ENCODE results near the gene CDK9.
A peak's percentile ranks its signal among the peaks of the same experiment; 100 is the strongest.

The CDK9 gene

GRCh38 chr9:127810378-127811187 is 24.7 kb downstream of the CDK9 start:
- Histone ChIP-seq H3K4ac (ENCODE audit: low read depth, low read length) (no peak overlapping the region), H3K14ac (ENCODE audit: low read length) (no peak overlapping the region), H3K9ac (ENCODE audit: low read length) (no peak overlapping the region), H2BK12ac (ENCODE audit: low read length) (no peak overlapping the region), H4K91ac (ENCODE audit: low read depth, low read length) (peak overlapping the region; percentile 15), H3K27ac (ENCODE audit: low read depth, low read length) (no peak overlapping the region), H3K9me3 (ENCODE audit: insufficient read depth, low read depth, low read length) (no peaks in the 10 kb centered on the region), H3K18ac (ENCODE audit: low read length) (peak overlapping the region; percentile 10), H2BK120ac (ENCODE audit: insufficient read depth, low read length, poor library complexity) (no peak overlapping the region), H3K79me1 (ENCODE audit: low read length) (peaks cover 3% of the 10 kb centered on the region), H4K8ac (ENCODE audit: low read depth, low read length) (no peak overlapping the region), H3K4me1 (ENCODE audit: control insufficient read depth in 1 of 2, insufficient read depth in 2 of 2, low read length in 2 of 2) (peaks cover 11 to 13% of the 10 kb centered on the region in 2 experiments), H3K4me3 (ENCODE audit: low read depth, low read length) (no peak overlapping the region), H3K4me2 (ENCODE audit: low read length) (no peak overlapping the region), H2BK5ac (ENCODE audit: low read depth, low read length, poor library complexity) (no peak overlapping the region), H3K36me3 (ENCODE audit: control insufficient read depth in 1 of 2, insufficient read depth in 2 of 2, low read length in 2 of 2) (peaks cover 54 to 61% of the 10 kb centered on the region in 2 experiments), H2AK5ac (ENCODE audit: low read length) (no peak overlapping the region), H4K12ac (ENCODE audit: low read depth, low read length) (no peak overlapping the region), H3K79me2 (ENCODE audit: control insufficient read depth, insufficient read depth, low read length, poor library complexity) (no peaks in the 10 kb centered on the region), H3K23ac (ENCODE audit: low read length) (no peak overlapping the region), H2AFZ (ENCODE audit: insufficient read depth, low read length, poor library complexity) (no peak overlapping the region), H3K27me3 (ENCODE audit: insufficient read depth, low read length) (no peaks in the 10 kb centered on the region)
- no peak for DNase-seq
- no CpG with 5 or more reads among the region's 10 CpGs for WGBS (ENCODE audit: extremely low coverage, insufficient coverage, insufficient read length)

- Histone ChIP-seq H3K27ac (ENCODE audit: low read depth, low read length) (no peak overlapping the region), H3K27me3 (ENCODE audit: insufficient read depth, low read length) (no peaks in the 10 kb centered on the region)
Observed at GRCh38 chr9:127812011-127812410, 26.2 kb downstream of the CDK9 start.

DNA sequence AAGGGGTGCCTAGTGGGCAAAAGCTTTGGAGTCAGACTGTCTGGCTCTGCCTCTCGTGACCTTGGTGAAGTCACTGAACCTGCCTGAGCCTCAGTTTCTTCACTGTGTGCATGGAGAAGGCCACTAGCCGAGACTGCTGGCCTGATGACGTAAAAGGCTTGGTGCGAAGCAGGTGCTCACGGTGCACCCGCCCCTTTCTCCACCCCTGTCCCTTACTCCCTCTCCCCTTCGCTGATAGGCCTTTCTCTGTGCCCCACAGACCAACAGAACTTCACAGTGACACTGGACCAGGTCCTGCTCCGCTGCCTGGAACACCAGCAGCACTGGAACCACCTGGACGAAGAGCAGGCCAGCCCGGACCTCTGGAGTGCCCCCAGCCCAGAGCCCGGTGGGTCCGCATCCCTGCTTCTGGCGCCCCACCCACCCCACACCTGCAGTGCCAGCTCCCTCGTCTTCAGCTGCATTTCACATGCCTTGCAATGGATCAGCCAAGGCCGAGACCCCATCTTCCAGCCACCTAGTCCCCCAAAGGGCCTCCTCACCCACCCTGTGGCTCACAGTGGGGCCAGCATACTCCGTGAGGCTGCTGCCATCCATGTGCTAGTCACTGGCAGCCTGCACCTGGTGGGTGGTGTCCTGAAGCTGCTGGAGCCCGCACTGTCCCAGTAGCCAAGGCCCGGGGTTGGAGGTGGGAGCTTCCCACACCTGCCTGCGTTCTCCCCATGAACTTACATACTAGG is 27.3 kb downstream of the CDK9 start:
- Histone ChIP-seq H2AFZ (ENCODE audit: insufficient read depth, low read length, poor library complexity) (no peak overlapping the region), H3K18ac (ENCODE audit: low read length) (no peak overlapping the region), H3K4me2 (ENCODE audit: low read length) (no peak overlapping the region), H3K4ac (ENCODE audit: low read depth, low read length) (no peak overlapping the region), H3K79me2 (ENCODE audit: control insufficient read depth, insufficient read depth, low read length, poor library complexity) (no peaks in the 10 kb centered on the region), H3K27ac (ENCODE audit: low read depth, low read length) (no peak overlapping the region), H3K23ac (ENCODE audit: low read length) (no peak overlapping the region), H2BK5ac (ENCODE audit: low read depth, low read length, poor library complexity) (no peak overlapping the region), H3K79me1 (ENCODE audit: low read length) (peaks cover 3% of the 10 kb centered on the region), H4K8ac (ENCODE audit: low read depth, low read length) (no peak overlapping the region), H2AK5ac (ENCODE audit: low read length) (no peak overlapping the region), H4K12ac (ENCODE audit: low read depth, low read length) (no peak overlapping the region), H3K27me3 (ENCODE audit: insufficient read depth, low read length) (no peaks in the 10 kb centered on the region), H3K9me3 (ENCODE audit: insufficient read depth, low read depth, low read length) (no peaks in the 10 kb centered on the region), H4K91ac (ENCODE audit: low read depth, low read length) (no peak overlapping the region), H3K9ac (ENCODE audit: low read length) (no peak overlapping the region), H3K4me3 (ENCODE audit: low read depth, low read length) (no peak overlapping the region), H3K4me1 (ENCODE audit: control insufficient read depth in 1 of 2, insufficient read depth in 2 of 2, low read length in 2 of 2) (peaks cover 11 to 13% of the 10 kb centered on the region in 2 experiments), H3K36me3 (ENCODE audit: control insufficient read depth in 1 of 2, insufficient read depth in 2 of 2, low read length in 2 of 2) (peaks cover 63 to 71% of the 10 kb centered on the region in 2 experiments), H3K14ac (ENCODE audit: low read length) (no peak overlapping the region), H2BK120ac (ENCODE audit: insufficient read depth, low read length, poor library complexity) (no peak overlapping the region), H2BK12ac (ENCODE audit: low read length) (no peak overlapping the region)
- WGBS (ENCODE audit: extremely low coverage, insufficient coverage, insufficient read length), result no CpG with 5 or more reads among the region's 19 CpGs
- DNase-seq, result peak; percentile 58 to 66

More at GRCh38 chr9:127812011-127812410, 26.2 kb downstream of the CDK9 start:
- no peak overlapping the region for H4K12ac ChIP-seq (ENCODE audit: low read depth, low read length)
- no peak overlapping the region for H2AK5ac ChIP-seq (ENCODE audit: low read length)
- H3K4me2 ChIP-seq (ENCODE audit: low read length), result no peak overlapping the region
- H3K36me3 ChIP-seq (ENCODE audit: control insufficient read depth in 1 of 2, insufficient read depth in 2 of 2, low read length in 2 of 2), result peaks cover 61 to 70% of the 10 kb centered on the region in 2 experiments
- H3K14ac ChIP-seq (ENCODE audit: low read length), result no peak overlapping the region
- no peak overlapping the region for H3K23ac ChIP-seq (ENCODE audit: low read length)
- no peak overlapping the region for H4K8ac ChIP-seq (ENCODE audit: low read depth, low read length)
- H3K79me2 ChIP-seq (ENCODE audit: control insufficient read depth, insufficient read depth, low read length, poor library complexity), result no peaks in the 10 kb centered on the region
- peaks cover 3% of the 10 kb centered on the region for H3K79me1 ChIP-seq (ENCODE audit: low read length)
- H3K4me3 ChIP-seq (ENCODE audit: low read depth, low read length), result no peak overlapping the region
- no peak overlapping the region for H4K91ac ChIP-seq (ENCODE audit: low read depth, low read length)
- DNase-seq, result peak; percentile 62 to 63
- no peak overlapping the region for H3K18ac ChIP-seq (ENCODE audit: low read length)
- H2AFZ ChIP-seq (ENCODE audit: insufficient read depth, low read length, poor library complexity), result no peak overlapping the region
- no peak overlapping the region for H2BK5ac ChIP-seq (ENCODE audit: low read depth, low read length, poor library complexity)
- H2BK12ac ChIP-seq (ENCODE audit: low read length), result no peak overlapping the region
- H3K4me1 ChIP-seq (ENCODE audit: control insufficient read depth in 1 of 2, insufficient read depth in 2 of 2, low read length in 2 of 2), result peaks cover 11 to 13% of the 10 kb centered on the region in 2 experiments
- WGBS (ENCODE audit: extremely low coverage, insufficient coverage, insufficient read length), result no CpG with 5 or more reads among the region's 6 CpGs
- no peaks in the 10 kb centered on the region for H3K9me3 ChIP-seq (ENCODE audit: insufficient read depth, low read depth, low read length)
- H2BK120ac ChIP-seq (ENCODE audit: insufficient read depth, low read length, poor library complexity), result no peak overlapping the region
- H3K4ac ChIP-seq (ENCODE audit: low read depth, low read length), result no peak overlapping the region
- H3K9ac ChIP-seq (ENCODE audit: low read length), result no peak overlapping the region

DNA sequence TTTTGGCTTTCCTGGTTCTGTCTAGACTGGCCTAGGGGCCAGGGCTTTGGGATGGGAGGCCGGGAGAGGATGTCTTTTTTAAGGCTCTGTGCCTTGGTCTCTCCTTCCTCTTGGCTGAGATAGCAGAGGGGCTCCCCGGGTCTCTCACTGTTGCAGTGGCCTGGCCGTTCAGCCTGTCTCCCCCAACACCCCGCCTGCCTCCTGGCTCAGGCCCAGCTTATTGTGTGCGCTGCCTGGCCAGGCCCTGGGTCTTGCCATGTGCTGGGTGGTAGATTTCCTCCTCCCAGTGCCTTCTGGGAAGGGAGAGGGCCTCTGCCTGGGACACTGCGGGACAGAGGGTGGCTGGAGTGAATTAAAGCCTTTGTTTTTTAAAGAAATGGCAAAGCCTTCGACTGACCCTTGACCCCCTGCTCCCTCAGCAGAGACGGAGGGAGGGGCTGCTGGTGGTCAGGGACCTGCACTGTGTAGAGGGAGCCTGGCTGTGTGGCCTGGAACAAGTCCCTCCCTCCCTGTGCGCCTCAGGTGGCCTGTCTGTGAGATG is 27.9 kb downstream of the CDK9 start:
- Histone ChIP-seq H3K9me3 (ENCODE audit: insufficient read depth, low read depth, low read length) (no peaks in the 10 kb centered on the region), H2AK5ac (ENCODE audit: low read length) (no peak overlapping the region), H3K27me3 (ENCODE audit: insufficient read depth, low read length) (no peaks in the 10 kb centered on the region), H3K14ac (ENCODE audit: low read length) (no peak overlapping the region), H2BK120ac (ENCODE audit: insufficient read depth, low read length, poor library complexity) (no peak overlapping the region), H3K4ac (ENCODE audit: low read depth, low read length) (no peak overlapping the region), H3K36me3 (ENCODE audit: control insufficient read depth in 1 of 2, insufficient read depth in 2 of 2, low read length in 2 of 2) (peaks cover 62 to 70% of the 10 kb centered on the region in 2 experiments), H2AFZ (ENCODE audit: insufficient read depth, low read length, poor library complexity) (no peak overlapping the region), H3K79me2 (ENCODE audit: control insufficient read depth, insufficient read depth, low read length, poor library complexity) (no peaks in the 10 kb centered on the region), H2BK12ac (ENCODE audit: low read length) (no peak overlapping the region), H3K18ac (ENCODE audit: low read length) (no peak overlapping the region), H3K4me1 (ENCODE audit: control insufficient read depth in 1 of 2, insufficient read depth in 2 of 2, low read length in 2 of 2) (peaks cover 11 to 13% of the 10 kb centered on the region in 2 experiments), H3K4me2 (ENCODE audit: low read length) (no peak overlapping the region), H3K23ac (ENCODE audit: low read length) (no peak overlapping the region), H4K8ac (ENCODE audit: low read depth, low read length) (no peak overlapping the region), H3K27ac (ENCODE audit: low read depth, low read length) (no peak overlapping the region), H3K4me3 (ENCODE audit: low read depth, low read length) (no peak overlapping the region), H4K12ac (ENCODE audit: low read depth, low read length) (no peak overlapping the region), H3K9ac (ENCODE audit: low read length) (no peak overlapping the region), H3K79me1 (ENCODE audit: low read length) (peaks cover 3% of the 10 kb centered on the region), H4K91ac (ENCODE audit: low read depth, low read length) (no peak overlapping the region), H2BK5ac (ENCODE audit: low read depth, low read length, poor library complexity) (no peak overlapping the region)
- no CpG with 5 or more reads among the region's 9 CpGs for WGBS (ENCODE audit: extremely low coverage, insufficient coverage, insufficient read length)
- DNase-seq, result no peak
